Measurements from ENCODE around the gene SRPRA.

DNA sequence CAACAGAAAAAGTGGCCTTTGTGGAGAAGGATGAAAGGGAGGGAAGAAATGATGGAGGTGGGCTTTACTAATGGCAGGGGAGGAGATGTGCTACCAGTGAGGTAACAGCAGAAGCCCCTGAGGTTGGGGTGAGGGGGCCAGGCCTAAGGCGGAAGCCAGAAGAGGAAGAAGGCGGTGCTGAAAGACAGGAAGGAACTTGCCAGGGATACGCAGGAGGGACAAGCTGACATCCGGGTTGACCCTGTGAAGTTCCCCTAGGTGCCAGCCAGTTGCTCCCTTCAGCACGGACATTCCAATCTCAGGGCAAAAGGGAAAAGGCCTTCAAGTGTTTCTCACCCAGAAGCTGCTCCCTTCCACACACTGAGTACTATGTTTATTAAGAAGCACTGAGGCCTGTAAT is 11.9 kb upstream of the SRPRA start:
- TF ChIP-seq, protein P1, sequence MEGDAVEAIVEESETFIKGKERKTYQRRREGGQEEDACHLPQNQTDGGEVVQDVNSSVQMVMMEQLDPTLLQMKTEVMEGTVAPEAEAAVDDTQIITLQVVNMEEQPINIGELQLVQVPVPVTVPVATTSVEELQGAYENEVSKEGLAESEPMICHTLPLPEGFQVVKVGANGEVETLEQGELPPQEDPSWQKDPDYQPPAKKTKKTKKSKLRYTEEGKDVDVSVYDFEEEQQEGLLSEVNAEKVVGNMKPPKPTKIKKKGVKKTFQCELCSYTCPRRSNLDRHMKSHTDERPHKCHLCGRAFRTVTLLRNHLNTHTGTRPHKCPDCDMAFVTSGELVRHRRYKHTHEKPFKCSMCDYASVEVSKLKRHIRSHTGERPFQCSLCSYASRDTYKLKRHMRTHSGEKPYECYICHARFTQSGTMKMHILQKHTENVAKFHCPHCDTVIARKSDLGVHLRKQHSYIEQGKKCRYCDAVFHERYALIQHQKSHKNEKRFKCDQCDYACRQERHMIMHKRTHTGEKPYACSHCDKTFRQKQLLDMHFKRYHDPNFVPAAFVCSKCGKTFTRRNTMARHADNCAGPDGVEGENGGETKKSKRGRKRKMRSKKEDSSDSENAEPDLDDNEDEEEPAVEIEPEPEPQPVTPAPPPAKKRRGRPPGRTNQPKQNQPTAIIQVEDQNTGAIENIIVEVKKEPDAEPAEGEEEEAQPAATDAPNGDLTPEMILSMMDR (IDR thresholded peaks at IDR 0.05), result no peak
- no peak for TF ChIP-seq POLR2A (IDR thresholded peaks at IDR 0.05)
- no peak for TF ChIP-seq EP300 (IDR thresholded peaks at IDR 0.05)
